ENCODE results near the gene ABCB9.
"Not testable (repeated sequence)": the region's sequence is repeated elsewhere in the genome, so short reads cannot be mapped to it uniquely, and the experiment has no call there.

Gene ABCB9

GRCh38 chr12:122965851-122966742 is at the start of gene ABCB9:
TSS of gene ABCB9 (minus strand) at chr12:122966463. CDS start at chr12:122960235, 6,228 bp downstream.
- Histone ChIP-seq H3K36me3 (replicated peaks) (no peaks in the 10 kb centered on the region), H3K27me3 (replicated peaks) (no peaks in the 10 kb centered on the region), H3K4me3 (ENCODE audit: low read depth, low read length) (peak within 1 kb of the TSS; percentile 79), H3K27ac (no peak within 1 kb of the TSS)
- no peak for TF ChIP-seq CTCF (IDR thresholded peaks at IDR 0.05; ENCODE audit: low read depth, low read length, missing control alignments)
- in situ Hi-C loops (cut with HindIII; ENCODE audit: low pct_ligation_motif_present, low sequenced_read_pairs), result no loop called here
- DNase-seq, result peak; percentile 88

GRCh38 chr12:123014473-123014872 is 48.2 kb upstream of the ABCB9 start:
- H3K27me3 ChIP-seq (replicated peaks); DNase-seq; H3K36me3 ChIP-seq (replicated peaks); H3K27ac ChIP-seq; H3K4me3 ChIP-seq (ENCODE audit: low read depth, low read length); in situ Hi-C loops (cut with HindIII; ENCODE audit: low pct_ligation_motif_present, low sequenced_read_pairs): not testable (repeated sequence)

GRCh38 chr12:123013185-123014095 is 47.2 kb upstream of the ABCB9 start:
- no peak for DNase-seq
- Histone ChIP-seq H3K27ac (no peak overlapping the region), H3K4me3 (ENCODE audit: low read depth, low read length) (no peak overlapping the region), H3K27me3 (replicated peaks) (no peaks in the 10 kb centered on the region), H3K36me3 (replicated peaks) (no peaks in the 10 kb centered on the region)
- in situ Hi-C loops (cut with HindIII; ENCODE audit: low pct_ligation_motif_present, low sequenced_read_pairs), result no loop called here
- no peak for TF ChIP-seq CTCF (IDR thresholded peaks at IDR 0.05; ENCODE audit: low read depth, low read length, missing control alignments)

- no peaks in the 10 kb centered on the region for H3K36me3 ChIP-seq (replicated peaks)
- H3K27me3 ChIP-seq (replicated peaks), result no peaks in the 10 kb centered on the region
- no peak for DNase-seq
- TF ChIP-seq CTCF (IDR thresholded peaks at IDR 0.05; ENCODE audit: low read depth, low read length, missing control alignments), result no peak
- H3K4me3 ChIP-seq (ENCODE audit: low read depth, low read length), result no peak overlapping the region
- no peak overlapping the region for H3K27ac ChIP-seq
- in situ Hi-C loops (cut with HindIII; ENCODE audit: low pct_ligation_motif_present, low sequenced_read_pairs), result no loop called here
These were observed 45.4 kb upstream of the ABCB9 start for GRCh38 chr12:123011701-123012100.

- Histone ChIP-seq H3K27ac (no peak overlapping the region), H3K36me3 (replicated peaks) (no peaks in the 10 kb centered on the region), H3K4me3 (ENCODE audit: low read depth, low read length) (no peak overlapping the region), H3K27me3 (replicated peaks) (no peaks in the 10 kb centered on the region)
- TF ChIP-seq CTCF (IDR thresholded peaks at IDR 0.05; ENCODE audit: low read depth, low read length, missing control alignments), result no peak
- in situ Hi-C loops (cut with HindIII; ENCODE audit: low pct_ligation_motif_present, low sequenced_read_pairs), result no loop called here
- DNase-seq, result no peak
These were observed 44.4 kb upstream of the ABCB9 start for GRCh38 chr12:123010681-123011080.

- no peaks in the 10 kb centered on the region for H3K27me3 ChIP-seq (replicated peaks)
- no peak for TF ChIP-seq CTCF (IDR thresholded peaks at IDR 0.05; ENCODE audit: low read depth, low read length, missing control alignments)
- H3K4me3 ChIP-seq (ENCODE audit: low read depth, low read length), result no peak overlapping the region
- DNase-seq, result no peak
- in situ Hi-C loops (cut with HindIII; ENCODE audit: low pct_ligation_motif_present, low sequenced_read_pairs), result no loop called here
- no peaks in the 10 kb centered on the region for H3K36me3 ChIP-seq (replicated peaks)
- H3K27ac ChIP-seq, result no peak overlapping the region
These were observed 43.8 kb upstream of the ABCB9 start for GRCh38 chr12:123010110-123010509.
